Hematopoietic multipotent progenitor cell (in vitro differentiated cells): ENCODE results near the gene PLEKHA1. TPM values are rescaled to one million over a fixed set of nuclear protein-coding genes. Genes with fewer than 3 reads are reported as not detected.
A peak's percentile ranks its signal among the peaks of the same experiment; 100 is the strongest.

Experiments
- DNase-seq, 3 donors: peaks; one replicate each; pipeline ENCODE4 v3.0.0-alpha.2; 2011 to 2015; ENCODE audit warnings: low read depth in 2 of 3, low spot score in 2 of 3
- total RNA-seq: library from RNA; depleted of rRNA; stranded (reverse); fragments of >200 nt; gene quantifications from one replicate; pipeline ENCODE4 v1.2.3, GENCODE V29; 2012

PLEKHA1 gene
- total RNA-seq, 1 donor, result 3.0 TPM

DNA sequence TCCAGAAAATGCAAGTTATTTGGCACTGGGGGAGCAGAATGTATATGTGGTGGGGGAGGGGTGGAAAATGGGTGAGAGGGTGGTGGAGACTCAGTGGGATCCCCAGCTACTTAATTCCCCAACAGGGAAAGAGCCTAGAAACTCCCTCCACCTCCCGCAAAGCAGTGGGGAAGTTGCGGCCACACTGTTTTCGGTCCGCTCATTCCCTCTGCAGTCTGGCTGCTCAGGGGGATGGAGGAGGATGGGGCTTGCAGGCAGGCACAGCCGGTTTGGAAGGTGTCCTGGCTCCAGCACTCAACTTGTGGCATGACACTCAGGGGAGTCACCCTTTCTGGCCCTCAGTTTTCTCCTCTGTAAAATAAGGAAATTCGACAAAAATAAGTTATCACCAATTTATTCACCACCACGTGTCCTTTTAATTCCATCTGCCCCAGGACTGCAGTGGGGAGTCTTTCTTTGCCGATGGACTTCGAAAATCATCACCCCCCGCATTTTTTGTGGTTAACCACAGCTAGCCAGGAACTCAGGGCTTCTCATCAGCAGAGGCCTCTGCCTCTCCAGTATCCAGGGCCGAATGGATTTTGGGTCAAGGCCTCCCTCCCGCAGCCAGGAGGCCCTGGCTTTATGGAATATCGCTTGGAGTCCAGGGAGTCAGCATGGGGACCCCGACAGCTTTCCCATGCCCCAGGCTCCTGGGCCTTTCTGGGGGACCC, 85.2 kb downstream of the PLEKHA1 start:
- DNase-seq, result no peak

DNA sequence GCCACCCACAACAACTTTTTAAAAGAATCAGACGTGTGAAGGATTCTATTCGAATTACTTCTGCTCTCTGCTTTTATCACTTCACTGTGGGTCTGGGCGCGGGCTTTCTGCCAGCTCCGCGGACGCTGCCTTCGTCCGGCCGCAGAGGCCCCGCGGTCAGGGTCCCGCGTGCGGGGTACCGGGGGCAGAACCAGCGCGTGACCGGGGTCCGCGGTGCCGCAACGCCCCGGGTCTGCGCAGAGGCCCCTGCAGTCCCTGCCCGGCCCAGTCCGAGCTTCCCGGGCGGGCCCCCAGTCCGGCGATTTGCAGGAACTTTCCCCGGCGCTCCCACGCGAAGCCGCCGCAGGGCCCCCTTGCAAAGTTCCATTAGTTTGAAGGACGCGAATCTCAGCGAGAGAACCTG, 86.4 kb downstream of the PLEKHA1 start:
- DNase-seq, result no peak

DNA sequence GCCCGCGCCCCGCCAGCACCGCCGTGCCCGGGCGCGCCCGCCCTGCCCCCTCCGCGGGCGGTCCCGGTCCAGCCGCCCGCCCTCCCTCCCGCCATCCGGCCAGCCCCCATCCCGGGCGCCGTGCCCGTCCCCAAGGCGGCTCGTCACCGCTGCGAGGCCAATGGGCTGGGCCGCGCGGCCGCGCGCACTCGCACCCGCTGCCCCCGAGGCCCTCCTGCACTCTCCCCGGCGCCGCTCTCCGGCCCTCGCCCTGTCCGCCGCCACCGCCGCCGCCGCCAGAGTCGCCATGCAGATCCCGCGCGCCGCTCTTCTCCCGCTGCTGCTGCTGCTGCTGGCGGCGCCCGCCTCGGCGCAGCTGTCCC, 86.8 kb downstream of the PLEKHA1 start, which contains the start of gene HTRA1:
TSS of gene HTRA1 (plus strand) at position 187 of the 362 bp plus-strand sequence. CDS start at position 287, 100 bp downstream.
- no peak for DNase-seq

DNA sequence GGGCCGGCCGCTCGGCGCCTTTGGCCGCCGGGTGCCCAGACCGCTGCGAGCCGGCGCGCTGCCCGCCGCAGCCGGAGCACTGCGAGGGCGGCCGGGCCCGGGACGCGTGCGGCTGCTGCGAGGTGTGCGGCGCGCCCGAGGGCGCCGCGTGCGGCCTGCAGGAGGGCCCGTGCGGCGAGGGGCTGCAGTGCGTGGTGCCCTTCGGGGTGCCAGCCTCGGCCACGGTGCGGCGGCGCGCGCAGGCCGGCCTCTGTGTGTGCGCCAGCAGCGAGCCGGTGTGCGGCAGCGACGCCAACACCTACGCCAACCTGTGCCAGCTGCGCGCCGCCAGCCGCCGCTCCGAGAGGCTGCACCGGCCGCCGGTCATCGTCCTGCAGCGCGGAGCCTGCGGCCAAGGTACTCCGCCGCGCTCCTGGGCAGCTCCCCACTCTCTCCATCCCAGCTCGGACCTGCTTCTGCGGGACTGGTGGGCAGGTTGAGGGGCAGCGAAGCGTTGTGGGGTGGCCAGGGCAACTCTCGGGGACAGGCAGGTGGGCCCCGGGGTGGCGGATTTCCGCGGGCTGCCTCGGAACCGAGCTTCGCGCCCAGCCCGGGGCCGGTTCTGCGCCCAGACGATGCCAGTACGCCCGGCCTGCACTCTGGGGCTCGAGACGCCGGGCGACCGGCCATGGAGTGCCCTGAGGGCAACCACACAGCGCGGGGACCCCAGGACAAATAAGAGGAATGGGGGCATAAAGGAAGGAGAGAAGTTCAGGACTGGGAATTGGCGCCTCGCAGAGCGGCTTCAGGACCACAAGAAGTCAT, 87.4 kb downstream of the PLEKHA1 start:
- DNase-seq, result no peak

DNA sequence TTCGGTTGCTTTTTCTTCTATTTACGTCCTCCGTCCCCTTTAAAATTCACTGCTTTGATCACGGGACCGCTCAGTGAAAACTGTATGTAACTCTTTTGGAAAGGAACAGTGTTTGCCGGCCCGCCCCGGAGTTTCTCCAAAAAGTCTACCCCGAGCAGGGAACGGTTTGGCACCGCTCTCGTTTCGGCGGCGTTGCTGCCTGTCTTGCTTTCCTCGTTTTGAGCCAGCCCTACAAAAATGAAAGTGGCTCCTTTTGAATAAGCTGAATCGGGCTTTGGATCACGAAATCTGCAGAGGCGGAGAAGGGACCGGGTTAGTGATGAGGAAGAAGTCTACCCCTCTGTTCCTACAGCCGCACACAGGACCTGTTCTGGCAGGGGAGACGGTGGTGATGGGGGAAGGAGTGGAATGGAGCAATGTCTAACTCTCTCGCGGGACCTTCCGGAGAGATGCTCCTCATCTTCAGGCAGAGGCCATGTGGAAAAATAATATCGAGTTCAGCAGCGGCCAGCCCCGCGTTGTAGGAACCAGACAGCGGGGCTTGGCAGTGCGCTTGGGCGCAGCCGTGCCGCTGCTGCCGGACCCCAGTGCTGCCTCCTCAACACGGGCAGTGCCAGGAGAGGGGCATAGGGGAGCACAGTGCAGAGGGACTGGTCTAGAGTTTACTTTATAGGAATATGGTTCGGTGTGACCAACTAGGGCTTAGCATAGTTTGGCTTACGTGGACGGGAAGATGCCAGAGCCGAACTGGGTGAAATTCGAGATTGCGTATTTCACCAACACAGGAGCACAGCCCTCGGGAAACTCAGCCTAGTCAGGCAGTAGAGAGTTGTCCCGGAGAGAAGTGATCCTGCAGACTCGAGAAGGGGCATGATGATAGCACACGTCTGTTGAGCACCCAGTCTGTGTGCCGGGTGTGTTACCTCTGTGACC, 88.3 kb downstream of the PLEKHA1 start:
- DNase-seq, result peak in 1 of 3 donors; percentile 41

DNA sequence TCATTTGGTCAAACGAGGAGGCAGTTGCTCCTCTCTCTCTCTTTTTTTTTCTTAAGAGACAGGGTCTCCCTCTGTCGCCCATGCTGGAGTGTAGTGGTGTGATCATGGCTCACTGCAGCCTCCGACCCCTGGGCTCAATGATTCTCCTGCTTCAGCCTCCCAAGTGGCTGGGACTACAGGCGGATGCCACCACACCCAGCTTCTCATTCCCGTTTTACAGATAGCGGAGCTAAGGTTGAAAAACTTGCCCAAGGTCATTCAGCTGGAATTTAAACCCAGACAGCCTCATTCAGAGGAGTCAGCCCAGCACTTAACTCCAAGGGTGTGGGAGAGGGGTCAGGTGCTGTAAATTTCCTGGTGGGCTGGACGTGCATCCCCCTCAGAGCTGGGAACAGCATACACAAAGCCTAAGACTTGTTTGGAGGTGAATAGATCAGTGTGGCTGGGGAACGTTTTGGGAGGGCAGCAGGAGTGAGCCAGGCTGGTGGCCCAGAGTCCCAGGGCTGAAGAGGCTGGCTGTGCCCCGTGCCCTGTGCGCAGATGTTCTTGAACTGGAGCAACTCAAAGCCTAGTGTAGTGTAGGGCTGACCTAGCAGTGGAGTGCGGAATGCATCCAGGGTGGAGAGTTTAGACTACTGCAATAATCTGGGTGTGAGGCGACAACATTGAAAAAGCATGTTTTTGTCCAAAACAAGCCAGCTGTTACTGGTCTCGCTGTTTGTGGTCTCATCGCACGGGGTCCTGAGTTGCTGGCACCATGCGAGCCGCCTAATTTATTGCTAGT, 89.2 kb downstream of the PLEKHA1 start:
- no peak for DNase-seq

DNA sequence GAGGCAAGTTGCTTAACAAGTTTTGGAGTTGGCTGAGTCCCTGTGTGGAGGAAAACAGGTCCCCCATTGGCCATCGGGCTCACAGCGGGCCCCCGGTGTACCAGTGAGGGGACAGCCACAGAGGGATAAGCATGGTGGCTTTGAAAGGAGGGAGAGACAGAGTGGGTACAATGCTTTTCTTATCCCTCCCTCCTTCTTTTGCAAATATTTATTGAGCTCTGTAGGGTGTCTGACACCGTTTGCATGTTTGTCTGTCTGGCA, 89.7 kb downstream of the PLEKHA1 start:
- no peak for DNase-seq

DNA sequence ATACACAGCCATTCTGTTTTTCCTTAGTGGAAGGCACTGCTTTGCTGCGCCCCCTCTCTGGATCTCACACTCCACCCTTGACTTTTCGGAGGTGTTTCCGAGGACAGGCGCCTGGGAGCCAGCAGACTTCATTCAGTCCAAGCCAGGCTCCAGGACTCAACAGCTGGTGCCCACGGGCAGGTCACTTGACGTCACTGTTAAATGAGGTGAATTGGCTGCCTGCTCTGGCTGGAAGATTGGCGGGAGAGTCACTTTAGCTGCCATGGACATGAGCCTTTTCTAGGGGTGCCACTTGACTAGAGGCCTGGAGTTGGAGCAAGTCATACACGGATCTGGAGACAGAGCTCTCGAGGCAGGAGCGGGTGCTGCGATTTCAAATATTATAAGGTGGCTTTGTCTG, 90.1 kb downstream of the PLEKHA1 start:
- no peak for DNase-seq

DNA sequence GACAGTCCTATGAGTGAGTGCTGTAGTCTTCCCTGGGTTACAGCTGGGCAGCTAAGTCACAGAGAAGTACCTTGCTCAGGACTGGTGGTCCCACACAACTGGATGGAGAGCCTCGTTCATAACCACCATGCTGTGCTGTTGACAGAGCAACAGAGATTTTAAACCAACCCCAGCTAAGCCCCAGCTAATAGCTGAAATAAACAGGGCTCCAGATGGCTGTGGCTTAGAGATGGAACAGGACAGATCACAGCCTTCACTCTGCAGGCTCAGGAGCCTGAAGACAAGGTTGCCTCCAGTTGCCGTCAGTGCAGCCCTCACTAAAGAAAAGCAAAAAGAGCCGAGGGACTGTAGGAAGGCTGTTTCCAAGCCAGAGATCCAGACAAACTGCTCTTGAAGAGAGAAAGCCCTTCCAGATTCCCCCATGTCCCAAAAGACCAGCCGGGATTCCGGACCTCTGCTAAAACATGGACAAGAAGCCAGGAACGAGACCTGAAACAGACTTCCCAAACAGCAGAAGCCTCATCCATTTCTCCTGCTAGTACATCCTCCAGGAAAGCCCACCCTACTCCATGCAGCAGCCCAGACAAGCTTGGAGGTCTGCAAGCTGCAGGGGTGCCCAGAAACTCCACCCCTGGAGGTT, 91.0 kb downstream of the PLEKHA1 start:
- no peak for DNase-seq

DNA sequence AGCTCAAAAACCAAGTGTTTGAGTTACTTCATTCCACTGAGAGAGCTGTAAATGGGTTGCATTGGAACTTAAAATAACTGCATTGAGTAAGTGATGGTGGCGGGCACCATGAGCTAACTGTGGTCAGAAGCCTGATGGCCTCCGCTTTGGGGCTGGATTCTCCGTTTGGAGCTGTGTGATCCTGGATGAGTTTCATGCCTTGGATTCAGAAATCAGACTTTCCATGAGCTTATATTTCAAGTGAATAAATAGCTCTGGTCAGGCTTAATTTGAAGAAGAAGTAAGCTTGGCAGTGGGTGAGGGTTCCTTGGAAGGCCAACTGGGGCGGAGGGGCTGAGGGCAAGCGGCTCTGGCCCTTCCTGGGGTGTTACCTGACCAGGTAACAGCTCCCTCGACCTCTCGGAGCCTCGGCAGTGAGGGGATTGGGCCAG, 92.5 kb downstream of the PLEKHA1 start:
- no peak for DNase-seq

DNA sequence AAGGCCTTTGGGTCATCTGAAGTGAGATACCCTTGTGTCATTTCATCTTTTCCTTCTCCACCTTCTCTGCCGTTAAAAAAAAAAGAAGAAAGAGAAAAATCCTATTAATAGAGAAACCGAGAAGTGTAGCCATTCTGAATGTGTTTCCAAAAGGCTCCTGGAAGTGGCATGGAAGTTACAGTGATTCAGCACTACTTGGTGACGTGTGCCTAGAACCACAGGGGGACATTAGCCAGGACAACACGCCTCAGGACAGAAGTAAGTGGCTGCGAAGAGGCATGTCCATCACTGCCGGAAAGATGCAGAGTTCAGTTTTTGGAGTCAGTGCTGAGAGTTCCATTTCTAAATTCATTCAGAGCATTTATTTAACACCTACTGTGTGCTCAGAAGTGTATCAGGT, 93.2 kb downstream of the PLEKHA1 start:
- DNase-seq, result no peak

DNA sequence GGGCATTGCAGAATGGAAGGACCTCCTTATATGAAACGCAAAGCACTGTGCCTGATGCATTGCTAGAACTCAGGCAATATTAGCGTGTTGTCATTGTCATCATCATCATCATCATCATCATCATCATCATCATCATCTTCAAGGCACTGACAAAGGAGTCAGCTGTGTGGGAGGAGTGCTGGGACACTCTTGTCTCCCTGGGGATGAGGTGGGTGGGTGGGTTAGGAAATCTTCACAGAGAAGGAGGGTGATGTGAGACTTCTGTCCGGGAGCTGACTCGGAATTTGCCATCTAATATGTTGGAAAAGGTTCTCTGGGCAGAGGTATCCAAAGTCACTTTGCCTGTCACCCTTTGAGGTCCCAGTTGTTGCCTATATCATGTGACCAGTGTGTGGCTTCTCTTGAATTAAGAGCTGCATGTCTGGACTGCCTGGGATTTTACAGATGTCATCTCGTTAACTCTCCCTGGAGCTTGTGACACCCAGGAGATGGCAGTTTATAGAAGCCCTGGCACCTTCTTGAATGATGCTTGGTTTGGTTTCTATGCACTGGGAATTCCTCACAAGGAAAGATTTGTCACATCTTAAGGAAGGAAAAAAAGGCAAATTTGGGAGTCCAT, 93.9 kb downstream of the PLEKHA1 start:
- DNase-seq, result no peak

DNA sequence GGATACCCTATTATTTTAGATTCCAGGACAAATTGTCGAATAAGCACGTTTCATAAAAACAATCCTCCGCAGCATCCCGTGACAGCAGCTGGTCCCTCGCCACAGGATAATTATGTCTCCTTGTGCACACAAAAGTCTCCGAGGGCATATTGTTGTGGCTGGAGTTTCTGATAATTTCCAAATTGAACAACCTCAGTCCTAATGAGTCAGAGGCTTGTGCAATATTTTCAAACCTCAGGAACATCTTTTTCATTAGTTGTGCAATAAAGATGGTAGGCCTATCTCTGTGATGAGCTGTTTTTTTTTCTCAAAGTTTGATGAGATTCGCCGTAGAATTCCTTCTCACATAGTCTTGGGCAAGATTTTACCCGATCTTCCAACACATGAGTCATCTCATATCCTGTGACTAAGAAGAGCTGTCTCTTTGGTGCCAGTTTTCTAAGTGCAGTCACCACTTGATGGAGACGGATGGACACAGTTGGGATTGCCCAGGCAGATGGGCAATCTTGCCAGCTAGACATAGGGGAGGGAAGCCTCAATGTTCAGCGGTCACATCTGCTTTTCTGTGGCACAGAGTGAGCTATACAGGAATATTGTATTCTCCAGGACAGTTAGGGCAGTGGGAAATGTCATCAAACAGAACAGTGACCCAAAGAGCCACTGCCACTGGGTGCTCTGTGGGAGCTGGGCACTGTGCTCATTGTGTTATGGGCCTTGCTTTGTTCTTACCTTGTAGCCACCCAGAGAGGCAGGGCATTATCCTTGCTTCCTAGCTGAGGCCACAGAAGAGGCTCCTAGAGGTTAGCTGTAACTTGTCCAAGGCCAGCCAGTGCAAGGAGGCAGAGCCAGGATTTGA, 94.6 kb downstream of the PLEKHA1 start:
- no peak for DNase-seq

DNA sequence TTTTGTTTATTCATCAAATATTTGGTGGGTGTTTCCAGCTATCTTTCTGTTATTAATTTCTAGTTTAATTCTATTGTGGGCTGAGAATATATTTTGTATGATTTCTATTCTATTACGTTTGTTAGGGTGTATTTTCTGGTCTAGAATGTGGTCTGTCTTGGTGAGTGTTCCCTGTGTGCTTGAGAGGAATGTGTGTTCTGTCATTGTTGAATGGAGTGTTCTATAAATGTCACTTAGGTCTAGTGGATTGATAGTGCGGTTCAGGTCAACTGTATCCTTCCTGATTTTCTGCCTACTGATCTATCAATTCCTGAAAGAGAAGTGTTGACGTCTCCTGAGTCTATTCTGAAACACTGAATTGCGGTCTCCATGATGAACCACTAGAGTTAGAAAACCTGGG, 95.3 kb downstream of the PLEKHA1 start:
- DNase-seq, result no peak

DNA sequence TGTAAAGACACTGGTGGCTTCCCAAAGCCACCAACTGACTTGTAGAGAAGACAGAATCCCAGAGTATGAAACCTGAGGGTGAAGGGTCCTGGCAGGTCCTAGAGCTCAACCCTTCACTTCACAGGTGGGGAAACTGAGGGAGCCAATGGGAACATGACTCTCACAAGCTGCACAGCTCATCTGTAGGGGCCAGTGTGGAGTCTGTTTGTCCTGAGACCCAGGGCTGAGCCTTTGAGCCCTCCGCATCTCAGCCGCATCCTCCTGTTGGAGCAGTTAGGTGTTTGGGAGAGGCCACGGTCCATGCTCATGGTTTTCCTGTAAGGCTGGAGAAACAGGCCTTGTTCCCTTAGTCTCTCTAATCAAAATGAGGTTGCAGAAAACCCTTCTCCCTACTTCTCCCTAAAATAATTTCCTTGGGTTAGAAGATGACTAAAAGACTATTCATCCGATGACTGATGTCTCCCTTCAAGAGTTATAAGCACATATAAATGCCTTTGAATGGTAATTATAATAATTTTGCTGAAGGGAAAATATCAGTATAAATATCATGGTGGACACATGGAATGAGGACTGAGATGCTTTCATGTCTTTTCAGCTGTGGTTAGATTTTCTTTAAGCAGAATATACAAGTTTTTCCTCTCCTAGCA, 97.1 kb downstream of the PLEKHA1 start:
- no peak for DNase-seq

DNA sequence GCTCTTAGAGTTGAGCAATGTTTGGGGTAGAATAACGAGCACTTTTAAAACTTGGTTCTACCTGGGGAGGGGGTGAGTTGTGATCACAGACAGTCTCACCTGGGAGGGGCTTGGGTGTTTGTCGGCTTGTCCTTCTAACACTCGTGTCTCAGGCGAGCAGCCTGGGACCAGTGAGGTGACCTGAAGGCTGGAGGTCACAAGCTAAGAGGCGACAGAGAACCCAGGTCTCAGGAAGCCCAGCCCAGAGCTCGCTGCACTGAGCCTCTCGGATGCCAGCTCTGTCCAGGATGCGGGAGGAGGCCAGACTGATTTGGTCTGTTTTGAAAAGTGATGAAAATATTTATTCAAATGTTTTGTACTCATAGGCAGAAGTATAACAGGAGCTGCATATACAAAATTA, 98.6 kb downstream of the PLEKHA1 start:
- no peak for DNase-seq

DNA sequence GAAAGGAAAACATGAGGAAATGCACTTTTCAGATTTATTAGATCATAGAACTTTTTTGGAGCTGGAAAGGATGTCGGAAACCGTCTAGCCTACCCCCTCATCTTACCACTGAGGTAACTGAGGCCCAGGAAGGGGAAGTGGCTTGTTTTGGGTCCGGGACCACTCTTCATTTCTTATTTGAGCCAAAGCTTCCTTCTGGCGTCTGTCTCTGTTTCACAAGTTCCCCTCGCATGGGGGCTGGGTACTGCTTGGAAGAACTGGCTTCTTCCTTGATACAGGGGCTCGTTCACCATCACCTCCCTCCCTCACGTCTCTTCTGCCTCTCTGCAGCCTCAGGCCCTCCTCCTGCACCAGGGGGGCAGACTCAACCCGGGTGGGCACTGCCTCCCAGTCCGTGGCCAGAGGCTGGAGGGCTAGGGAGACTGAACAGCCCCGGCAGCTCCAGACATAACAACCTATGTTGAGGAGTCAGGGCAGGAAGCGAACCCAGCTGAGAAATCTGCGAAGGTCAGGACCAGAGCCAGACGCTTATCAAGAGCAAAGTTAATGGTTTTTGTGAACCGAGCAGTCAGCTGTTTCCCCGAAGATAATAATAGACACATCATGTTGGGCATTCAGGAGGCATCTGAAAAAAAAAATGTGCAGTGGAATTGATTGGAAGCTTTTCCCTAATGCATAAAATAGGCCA, 99.8 kb downstream of the PLEKHA1 start:
- DNase-seq, result peak in 1 of 3 donors; percentile 50

DNA sequence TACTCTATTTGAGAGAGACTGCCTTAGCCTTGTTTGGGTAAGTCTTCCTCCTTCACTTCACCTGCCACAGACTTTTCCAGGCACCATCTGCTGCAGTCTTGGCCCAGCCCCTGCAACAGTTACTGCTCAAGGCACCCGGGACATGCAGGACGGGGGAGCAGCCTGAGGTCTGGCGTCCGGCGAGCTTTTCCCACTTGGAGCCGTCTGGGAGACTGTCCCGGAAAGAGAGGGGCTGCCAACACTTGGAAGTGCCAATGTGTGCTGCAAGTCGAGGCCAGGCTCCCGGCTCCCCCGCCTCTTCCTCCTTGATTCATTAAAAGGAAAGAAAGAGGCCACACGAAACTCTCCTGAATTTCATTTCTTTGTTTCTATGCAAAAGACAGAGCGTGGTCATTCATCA, 100.6 kb downstream of the PLEKHA1 start:
- no peak for DNase-seq
